IgD-negative memory B cell (primary cell): Measurements from ENCODE around the gene GRAP. TPM values are rescaled to one million over a fixed set of nuclear protein-coding genes. Genes with fewer than 3 reads are reported as not detected.
A peak's percentile ranks its signal among the peaks of the same experiment; 100 is the strongest.

Experiments
- H3K27ac Mint-ChIP-seq, 3 donors: one replicate each; pipeline ENCODE4 v1.8.0; 2020 to 2022; ENCODE audit warnings: mild to moderate bottlenecking in 3 of 3, mixed read lengths in 3 of 3, moderate library complexity in 1 of 3
- H3K27me3 Mint-ChIP-seq: one replicate; pipeline ENCODE4 v1.8.0; 2021; ENCODE audit warnings: mixed read lengths
- H3K36me3 Mint-ChIP-seq: one replicate; pipeline ENCODE4 v1.8.0; 2020; ENCODE audit warnings: mild to moderate bottlenecking, mixed read lengths
- H3K4me1 Mint-ChIP-seq, 3 donors: one replicate each; pipeline ENCODE4 v1.8.0; 2020 to 2022; ENCODE audit warnings: mixed read lengths in 3 of 3, mild to moderate bottlenecking in 1 of 3
- H3K4me3 Mint-ChIP-seq, 4 donors: one replicate each; pipeline ENCODE4 v1.8.0; 2020 to 2022; ENCODE audit warnings: mild to moderate bottlenecking in 4 of 4, mixed read lengths in 4 of 4, moderate library complexity in 3 of 4
- H3K9me3 Mint-ChIP-seq, 3 donors: one replicate each; pipeline ENCODE4 v1.8.0; 2020 to 2021; ENCODE audit warnings: mixed read lengths in 3 of 3, mild to moderate bottlenecking in 1 of 3
- polyA plus RNA-seq: library from polyadenylated mRNA; unstranded; fragments of 300-500 nt; fragmentation: Illumina TruSeq; gene quantifications from one replicate; pipeline ENCODE4 v1.2.3, GENCODE V29; 2021

The GRAP gene
- polyA plus RNA-seq, 1 donor from 2014 or later = 123 TPM

GRCh38 chr17:18977646-18978045, 69.1 kb downstream of the GRAP start:
- H3K9me3 Mint-ChIP-seq = no peaks in the 10 kb centered on the region
- H3K27me3 Mint-ChIP-seq = no peaks in the 10 kb centered on the region
- no peaks in the 10 kb centered on the region for H3K4me1 Mint-ChIP-seq
- H3K4me3 Mint-ChIP-seq = no peak overlapping the region
- no peak overlapping the region for H3K27ac Mint-ChIP-seq
- peaks cover 2% of the 10 kb centered on the region for H3K36me3 Mint-ChIP-seq

GRCh38 chr17:18977021-18977420, 69.7 kb downstream of the GRAP start:
- Mint-ChIP-seq H3K36me3 (peaks cover 2% of the 10 kb centered on the region), H3K4me3 (no peak overlapping the region), H3K27me3 (no peaks in the 10 kb centered on the region), H3K27ac (peak overlapping the region in 1 of 3 donors; percentile 71), H3K9me3 (no peaks in the 10 kb centered on the region), H3K4me1 (no peaks in the 10 kb centered on the region)

- no peaks in the 10 kb centered on the region for H3K4me1 Mint-ChIP-seq
- no peaks in the 10 kb centered on the region for H3K27me3 Mint-ChIP-seq
- no peak overlapping the region for H3K4me3 Mint-ChIP-seq
- peaks cover 2% of the 10 kb centered on the region for H3K36me3 Mint-ChIP-seq
- H3K9me3 Mint-ChIP-seq = no peaks in the 10 kb centered on the region
- H3K27ac Mint-ChIP-seq = no peak overlapping the region
These were observed 70.6 kb downstream of the GRAP start for GRCh38 chr17:18976201-18976600.

- Mint-ChIP-seq H3K4me1 (no peaks in the 10 kb centered on the region), H3K4me3 (no peak overlapping the region), H3K36me3 (peaks cover 2% of the 10 kb centered on the region), H3K27ac (no peak overlapping the region), H3K27me3 (no peaks in the 10 kb centered on the region), H3K9me3 (no peaks in the 10 kb centered on the region)
These were observed 71.2 kb downstream of the GRAP start for GRCh38 chr17:18975597-18975996.

- Mint-ChIP-seq H3K36me3 (peaks cover 1% of the 10 kb centered on the region), H3K4me3 (no peak overlapping the region), H3K9me3 (no peaks in the 10 kb centered on the region), H3K27ac (no peak overlapping the region), H3K27me3 (no peaks in the 10 kb centered on the region), H3K4me1 (peaks cover 0 to 3% (median 0%) of the 10 kb centered on the region in 3 donors)
These were observed 72.2 kb downstream of the GRAP start for GRCh38 chr17:18974407-18975149.

GRCh38 chr17:18971801-18972200, 75.0 kb downstream of the GRAP start:
- H3K36me3 Mint-ChIP-seq = no peaks in the 10 kb centered on the region
- no peaks in the 10 kb centered on the region for H3K27me3 Mint-ChIP-seq
- H3K27ac Mint-ChIP-seq = no peak overlapping the region
- H3K9me3 Mint-ChIP-seq = no peaks in the 10 kb centered on the region
- peaks cover 0 to 3% (median 0%) of the 10 kb centered on the region in 3 donors for H3K4me1 Mint-ChIP-seq
- no peak overlapping the region for H3K4me3 Mint-ChIP-seq

Other genes starting within 250 kb of the GRAP start
- gene PRPSAP2, start 188.8 kb downstream of the GRAP start, polyA plus RNA-seq = 37.7 TPM
- 0.79 TPM for gene SLC5A10, start 94.8 kb downstream of the GRAP start, polyA plus RNA-seq
- gene FAM83G, start 42.2 kb downstream of the GRAP start, polyA plus RNA-seq = 6.8 TPM
- 10.1 TPM for gene GRAPL, start 80.6 kb upstream of the GRAP start, polyA plus RNA-seq
- gene EPN2, start 190.4 kb upstream of the GRAP start, polyA plus RNA-seq = 16.4 TPM